Measurements from ENCODE around the gene MS4A12. TPM values are rescaled to one million over a fixed set of nuclear protein-coding genes. Genes with fewer than 3 reads are reported as not detected.
"Not testable (repeated sequence)": the region's sequence is repeated elsewhere in the genome, so short reads cannot be mapped to it uniquely, and the experiment has no call there.

Gene MS4A12
- total RNA-seq, 1 experiment from 2014 or later, result not detected

DNA sequence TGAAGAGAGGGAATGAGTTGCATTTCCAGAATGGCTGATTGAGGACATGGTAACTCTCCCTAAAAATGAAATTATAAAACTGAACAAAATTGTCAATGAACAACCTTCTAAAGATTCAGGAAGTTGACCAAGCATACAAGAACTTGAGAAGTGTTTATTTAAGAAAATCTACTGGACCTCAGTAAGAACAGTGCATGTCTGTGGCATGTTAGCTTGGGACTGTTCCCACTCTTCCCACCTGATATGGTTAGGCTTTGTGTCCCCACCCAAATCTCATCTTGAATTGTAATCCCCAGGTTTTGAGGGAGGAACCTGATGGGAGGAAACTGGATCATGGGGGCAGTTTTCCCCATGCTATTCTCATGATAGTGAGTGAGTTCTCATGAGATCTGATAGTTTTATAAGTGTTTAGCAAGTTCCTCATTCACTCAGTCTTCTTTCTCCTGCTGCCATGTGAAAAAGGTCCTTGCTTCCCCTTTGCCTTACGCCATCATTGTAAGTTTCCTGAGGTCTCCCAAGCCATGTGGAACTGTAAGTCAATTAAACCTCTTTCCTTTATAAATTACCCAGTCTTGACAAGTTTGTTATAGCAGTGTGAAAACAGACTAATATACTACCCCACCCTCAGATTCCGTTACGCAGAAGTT, 38.0 kb downstream of the MS4A12 start:
- Histone ChIP-seq H3K4me3 (ENCODE audit: low read depth in 2 of 2, low read length in 2 of 2) (no peak overlapping the region), H3K27ac (ENCODE audit: low read length) (no peak overlapping the region), H3K27me3 (ENCODE audit: control insufficient read depth, insufficient read depth, low read length) (no peaks in the 10 kb centered on the region), H3K9me3 (ENCODE audit: control insufficient read depth, insufficient read depth, low read depth, low read length) (no peaks in the 10 kb centered on the region), H3K4me1 (ENCODE audit: control insufficient read depth, insufficient read depth, low read length) (no peaks in the 10 kb centered on the region), H3K36me3 (ENCODE audit: control insufficient read depth, insufficient read depth, low read length) (no peaks in the 10 kb centered on the region)
- no peak for ATAC-seq
- DNase-seq (ENCODE audit: low read depth, low spot score), result no peak
- BruUV-seq (replicated peaks), result no TSS peak
- POLR2A ChIA-PET, result no interaction called here
- TF ChIP-seq TCF7L2 (IDR thresholded peaks at IDR 0.05; ENCODE audit: low read depth, low read length), result no peak
- TF ChIP-seq SIN3A (IDR thresholded peaks at IDR 0.05; ENCODE audit: borderline replicate concordance, insufficient read depth, low read depth, low read length), result no peak
- no peak for TF ChIP-seq CTCF (IDR thresholded peaks at IDR 0.05)
- TF ChIP-seq POLR2AphosphoS5 (IDR thresholded peaks at IDR 0.05; ENCODE audit: low read depth, low read length), result no peak
- no peak for TF ChIP-seq REST (IDR thresholded peaks at IDR 0.05; ENCODE audit: insufficient read depth in 1 of 2, low read depth in 2 of 2, low read length in 1 of 2)
- CTCF ChIA-PET, result no interaction called here
- in situ Hi-C loops (cut with HindIII; ENCODE audit: low pct_unique_long_range_greater_than_20kb, low sequenced_read_pairs) (no loop called here), intact Hi-C loops (cut with micrococcal nuclease; ENCODE audit: unreplicated experiment) (no loop called here)

DNA sequence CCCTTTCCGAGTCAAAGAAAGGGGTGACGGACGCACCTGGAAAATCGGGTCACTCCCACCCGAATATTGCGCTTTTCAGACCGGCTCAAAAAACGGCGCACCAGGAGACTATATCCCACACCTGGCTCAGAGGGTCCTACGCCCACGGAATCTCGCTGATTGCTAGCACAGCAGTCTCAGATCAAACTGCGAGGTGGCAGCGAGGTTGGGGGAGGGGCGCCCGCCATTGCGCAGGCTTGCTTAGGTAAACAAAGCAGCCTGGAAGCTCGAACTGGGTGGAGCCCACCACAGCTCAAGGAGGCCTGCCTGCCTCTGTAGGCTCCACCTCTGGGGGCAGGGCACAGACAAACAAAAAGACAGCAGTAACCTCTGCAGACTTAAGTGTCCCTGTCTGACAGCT, 39.8 kb downstream of the MS4A12 start:
- POLR2A ChIA-PET; CTCF ChIA-PET; H3K27ac ChIP-seq (ENCODE audit: low read length); H3K36me3 ChIP-seq (ENCODE audit: control insufficient read depth, insufficient read depth, low read length); H3K9me3 ChIP-seq (ENCODE audit: control insufficient read depth, insufficient read depth, low read depth, low read length); BruUV-seq (replicated peaks); ATAC-seq; H3K4me1 ChIP-seq (ENCODE audit: control insufficient read depth, insufficient read depth, low read length); H3K27me3 ChIP-seq (ENCODE audit: control insufficient read depth, insufficient read depth, low read length); intact Hi-C loops (cut with micrococcal nuclease; ENCODE audit: unreplicated experiment); H3K4me3 ChIP-seq (ENCODE audit: low read depth in 2 of 2, low read length in 2 of 2); in situ Hi-C loops (cut with HindIII; ENCODE audit: low pct_unique_long_range_greater_than_20kb, low sequenced_read_pairs); DNase-seq (ENCODE audit: low read depth, low spot score): not testable (repeated sequence)

GRCh38 chr11:60538627-60539026, 46.0 kb downstream of the MS4A12 start:
- in situ Hi-C loops (cut with HindIII; ENCODE audit: low pct_unique_long_range_greater_than_20kb, low sequenced_read_pairs); H3K27me3 ChIP-seq (ENCODE audit: control insufficient read depth, insufficient read depth, low read length); H3K36me3 ChIP-seq (ENCODE audit: control insufficient read depth, insufficient read depth, low read length); CTCF ChIA-PET; BruUV-seq (replicated peaks); DNase-seq (ENCODE audit: low read depth, low spot score); H3K4me3 ChIP-seq (ENCODE audit: low read depth in 2 of 2, low read length in 2 of 2); H3K4me1 ChIP-seq (ENCODE audit: control insufficient read depth, insufficient read depth, low read length); ATAC-seq; intact Hi-C loops (cut with micrococcal nuclease; ENCODE audit: unreplicated experiment); H3K9me3 ChIP-seq (ENCODE audit: control insufficient read depth, insufficient read depth, low read depth, low read length); POLR2A ChIA-PET; H3K27ac ChIP-seq (ENCODE audit: low read length): not testable (repeated sequence)

All from Panc1 (cell line).